H1 (cell line): Measurements from ENCODE around the gene LRRK1. TPM values are rescaled to one million over a fixed set of nuclear protein-coding genes. Genes with fewer than 3 reads are reported as not detected.

Experiments used
- CTCF ChIA-PET: fragments of 300-600 bp; sonication (Branson Sonifier 250); formaldehyde crosslinking; loops from one replicate; lab custom pipeline; 2021; ENCODE audit not compliant: partially characterized antibody; lab: Charles Lee
- POLR2A ChIA-PET: fragments of 300-600 bp; sonication (Branson Sonifier 250); formaldehyde crosslinking; loops from one replicate; lab custom pipeline; 2021; ENCODE audit warnings: inconsistent platforms; ENCODE audit not compliant: partially characterized antibody; lab: Charles Lee
- DNase-seq, 2 experiments: peaks; one replicate each; pipeline versions ENCODE4 v3.0.0 to v3.0.0-alpha.2; 2010 to 2022; ENCODE audit warnings: low spot score in 2 of 2, low read depth in 1 of 2, mixed read lengths in 1 of 2
- FAIRE-seq: peaks from 2 replicates; lab custom pipeline; 2011; peaks lifted over from hg19 to GRCh38; lab: Jason Lieb, UNC
- H2AFZ ChIP-seq: 2 replicates; pipeline ENCODE4 v1.8.1; 2012; ENCODE audit warnings: low read length, inconsistent platforms
- H2AK5ac ChIP-seq: 2 replicates; pipeline ENCODE4 v1.6.1; 2013; ENCODE audit warnings: low read depth, low read length
- H2BK120ac ChIP-seq: replicated peaks from 2 replicates; pipeline ENCODE3; 2013; ENCODE audit warnings: low read depth, low read length, inconsistent platforms
- H2BK12ac ChIP-seq: 2 replicates; pipeline ENCODE4 v1.6.1; 2013; ENCODE audit warnings: low read depth, low read length
- H2BK15ac ChIP-seq: 2 replicates; pipeline ENCODE4 v1.6.1; 2013; ENCODE audit warnings: low read length
- H2BK20ac ChIP-seq: 2 replicates; pipeline ENCODE4 v1.6.1; 2013; ENCODE audit warnings: low read length
- H2BK5ac ChIP-seq: 2 replicates; pipeline ENCODE4 v1.6.1; 2013; ENCODE audit warnings: low read depth, low read length
- H3K14ac ChIP-seq: 2 replicates; pipeline ENCODE4 v1.6.1; 2013; ENCODE audit warnings: inconsistent platforms; ENCODE audit not compliant: insufficient read length
- H3K18ac ChIP-seq: 2 replicates; pipeline ENCODE4 v1.6.1; 2013; ENCODE audit warnings: low read length; ENCODE audit errors: extremely low read depth
- H3K23ac ChIP-seq: 2 replicates; pipeline ENCODE4 v1.6.1; 2013; ENCODE audit warnings: inconsistent platforms; ENCODE audit not compliant: insufficient read length
- H3K23me2 ChIP-seq: 2 replicates; pipeline ENCODE4 v1.6.1; 2013; ENCODE audit warnings: low read depth, low read length
- H3K27ac ChIP-seq: 2 replicates; pipeline ENCODE4 v1.6.1; 2011; ENCODE audit warnings: low read depth, low read length, inconsistent platforms
- H3K27me3 ChIP-seq, 4 experiments: replicated peaks in 1 of 4; 1 replicate in 1 of 4; 2 replicates in 3 of 4; pipeline versions ENCODE4 v1.6.1 to v1.8.1; 2011 to 2013; ENCODE audit warnings: low read length in 3 of 4, mild to moderate bottlenecking in 3 of 4, inconsistent platforms in 2 of 4, mixed read lengths in 2 of 4, moderate library complexity in 1 of 4; ENCODE audit not compliant: control insufficient read depth in 3 of 4, insufficient read depth in 3 of 4; ENCODE audit errors: extremely low read depth in 1 of 4
- H3K36me3 ChIP-seq, 4 experiments: 2 replicates each; pipeline versions ENCODE4 v1.6.1 to v1.8.1; 2011 to 2013; ENCODE audit warnings: mild to moderate bottlenecking in 4 of 4, low read length in 3 of 4, moderate library complexity in 2 of 4, control low read depth in 1 of 4, inconsistent platforms in 1 of 4; ENCODE audit not compliant: insufficient read depth in 4 of 4, control insufficient read depth in 2 of 4
- H3K4ac ChIP-seq: replicated peaks from 2 replicates; pipeline ENCODE3; 2013; ENCODE audit warnings: low read length, low read depth, mixed read lengths, inconsistent platforms; ENCODE audit not compliant: insufficient read length
- H3K4me1 ChIP-seq, 4 experiments: replicated peaks in 1 of 4; 1 replicate in 1 of 4; 2 replicates in 3 of 4; pipeline versions ENCODE4 v1.6.1 to v1.8.1; 2011 to 2013; ENCODE audit warnings: low read length in 3 of 4, inconsistent platforms in 2 of 4, mixed read lengths in 1 of 4; ENCODE audit not compliant: insufficient read depth in 4 of 4, control insufficient read depth in 3 of 4
- H3K4me2 ChIP-seq, 2 experiments: 2 replicates each; pipeline versions ENCODE4 v1.6.1 to v1.8.1; 2011 to 2013; ENCODE audit warnings: low read depth in 2 of 2, low read length in 2 of 2, control low read depth in 1 of 2, inconsistent platforms in 1 of 2, mild to moderate bottlenecking in 1 of 2; ENCODE audit not compliant: insufficient read depth in 1 of 2
- H3K4me3 ChIP-seq, 4 experiments: fragments of 200-600, 300-600 bp in 1 of 4; sonication (generic), shearing (Covaris generic), sonication (Bioruptor Twin) in 1 of 4; 2 replicates each; pipeline versions ENCODE4 v1.5.1 to v1.8.1; 2011 to 2016; ENCODE audit warnings: low read length in 4 of 4, low read depth in 3 of 4, control low read depth in 2 of 4, inconsistent platforms in 2 of 4, mild to moderate bottlenecking in 2 of 4, mixed read lengths in 1 of 4, moderate library complexity in 1 of 4; ENCODE audit not compliant: insufficient read depth in 2 of 4; ENCODE audit errors: extremely low read depth in 1 of 4
- H3K56ac ChIP-seq: replicated peaks from 2 replicates; pipeline ENCODE3; 2013; ENCODE audit warnings: low read depth, mild to moderate bottlenecking, mixed read lengths, low read length, inconsistent platforms; ENCODE audit not compliant: insufficient read length
- H3K79me1 ChIP-seq: 2 replicates; pipeline ENCODE4 v1.6.1; 2013; ENCODE audit warnings: low read depth, low read length, control low read depth
- H3K79me2 ChIP-seq, 2 experiments: 2 replicates each; pipeline versions ENCODE4 v1.6.1 to v1.8.1; 2012 to 2013; ENCODE audit warnings: low read length in 2 of 2, mild to moderate bottlenecking in 2 of 2, inconsistent platforms in 1 of 2; ENCODE audit not compliant: insufficient read depth in 2 of 2, control insufficient read depth in 1 of 2
- H3K9ac ChIP-seq, 4 experiments: replicated peaks in 1 of 4; 1 replicate in 1 of 4; 2 replicates in 3 of 4; pipeline versions ENCODE4 v1.6.1 to v1.8.1; 2011 to 2013; ENCODE audit warnings: low read depth in 3 of 4, low read length in 3 of 4, control low read depth in 2 of 4, mild to moderate bottlenecking in 2 of 4, moderate library complexity in 2 of 4, inconsistent platforms in 1 of 4; ENCODE audit errors: extremely low read depth in 1 of 4
- H3K9me3 ChIP-seq, 2 experiments: 2 replicates each; pipeline versions ENCODE4 v1.6.1 to v1.8.1; 2012 to 2013; ENCODE audit warnings: mild to moderate bottlenecking in 2 of 2, moderate library complexity in 2 of 2, control low read depth in 1 of 2, inconsistent platforms in 1 of 2, low read depth in 1 of 2, low read length in 1 of 2, mixed read lengths in 1 of 2; ENCODE audit not compliant: insufficient read depth in 2 of 2
- H4K20me1 ChIP-seq, 2 experiments: replicated peaks in 1 of 2; 2 replicates each; pipeline versions ENCODE3 to v1.8.1; 2011 to 2013; ENCODE audit warnings: inconsistent platforms in 2 of 2, low read length in 2 of 2, mild to moderate bottlenecking in 1 of 2; ENCODE audit not compliant: insufficient read depth in 2 of 2, control insufficient read depth in 1 of 2
- H4K5ac ChIP-seq: 2 replicates; pipeline ENCODE4 v1.6.1; 2013; ENCODE audit warnings: low read length, low read depth, mixed read lengths, inconsistent platforms; ENCODE audit not compliant: insufficient read length
- H4K8ac ChIP-seq: 2 replicates; pipeline ENCODE4 v1.8.0; 2013; ENCODE audit warnings: mild to moderate bottlenecking, moderate library complexity, low read length, inconsistent platforms; ENCODE audit not compliant: insufficient read depth; ENCODE audit errors: extremely low read depth
- H4K91ac ChIP-seq: replicated peaks from 2 replicates; pipeline ENCODE3; 2013; ENCODE audit warnings: low read length, mixed read lengths, inconsistent platforms; ENCODE audit not compliant: insufficient read length
- ATF2 ChIP-seq: IDR thresholded peaks from 2 replicates; pipeline ENCODE4 v1.6.1; 2012; ENCODE audit warnings: low read length, inconsistent platforms
- CBX5 ChIP-seq: fragments of 300-800, 300-1000 bp; sonication (generic); IDR thresholded peaks from 2 replicates; pipeline ENCODE4 v1.7.1; 2016; ENCODE audit warnings: antibody characterized with exemption, low read length, low read depth
- CBX8 ChIP-seq: fragments of 300-800, 300-1000 bp; sonication (generic); IDR thresholded peaks from 2 replicates; pipeline ENCODE4 v1.7.1; 2016; ENCODE audit warnings: low read depth, low read length, borderline replicate concordance
- CHD1 ChIP-seq: IDR thresholded peaks from 2 replicates; pipeline ENCODE4 v1.6.1; 2012; ENCODE audit warnings: low read depth, low read length, improper control_type of control experiment
- EGR1 ChIP-seq: IDR thresholded peaks from 2 replicates; pipeline ENCODE4 v1.6.1; 2011; ENCODE audit warnings: low read depth, low read length, borderline replicate concordance
- KDM5A ChIP-seq: fragments of 200-600 bp; IDR thresholded peaks from 2 replicates; pipeline ENCODE4 v1.7.1; 2012; ENCODE audit warnings: mild to moderate bottlenecking, low read length, inconsistent platforms, mixed read lengths
- MAX ChIP-seq: IDR thresholded peaks from 2 replicates; pipeline ENCODE4 v1.6.1; 2012; ENCODE audit warnings: inconsistent platforms
- PHF8 ChIP-seq: fragments of 200-600 bp; sonication (generic); conservative IDR thresholded peaks from 2 replicates; pipeline ENCODE4 v1.7.1; 2012; ENCODE audit warnings: low read depth, mild to moderate bottlenecking, inconsistent platforms, low read length, moderate library complexity
- RXRA ChIP-seq: IDR thresholded peaks from 2 replicates; pipeline ENCODE4 v1.6.1; 2011; ENCODE audit warnings: low read depth, mild to moderate bottlenecking, low read length, moderate library complexity; ENCODE audit not compliant: insufficient read depth
- WGBS, 2 experiments: shearing (Covaris generic) in 1 of 2; methylation state at CpG; one replicate each; pipeline versions ENCODE4 v1.1.6 to v1.1.7; 2013 to 2015; ENCODE audit warnings: low lambda C conversion rate in 2 of 2, mixed read lengths in 2 of 2, inconsistent platforms in 1 of 2, low coverage in 1 of 2, missing lambda C conversion rate in 1 of 2; ENCODE audit not compliant: insufficient replicate concordance in 2 of 2, insufficient coverage in 1 of 2, insufficient read length in 1 of 2; ENCODE audit errors: extremely low coverage in 1 of 2, missing lambda C conversion rate in 1 of 2; 5-methylcytosine and 5-hydroxymethylcytosine counted together
- polyA plus RNA-seq, 7 experiments: library from polyadenylated mRNA; depleted of rRNA in 3 of 7; stranded (reverse) in 5 of 7; unstranded in 2 of 7; fragments of >200 nt in 5 of 7; fragments of 200-250 nt in 2 of 7; gene quantifications; 1 replicate in 5 of 7; 2 replicates in 1 of 7; 4 replicates in 1 of 7; pipeline versions ENCODE4 v1.2.1 to v1.2.3, GENCODE V29; 2011 to 2013; ENCODE audit warnings: missing spikeins in 2 of 7, mixed read lengths in 2 of 7
- total RNA-seq: library from RNA; stranded (reverse); fragmentation: NEBNext Ultra II Directional; extraction: Animal tissue kit (Norgen Biotek cat#: 25700); gene quantifications from 2 replicates; pipeline ENCODE4 v1.2.1, GENCODE V29; 2021

Gene LRRK1
- total and polyA plus RNA-seq, 2 of the 8 experiments (the other 6 are each of a cell fraction or from before 2014, with no cell fraction given), result 1.2 to 3.6 TPM

- Histone ChIP-seq H2BK20ac (peak overlapping the region; percentile 87; the same call in 1 of the 2 replicates), H4K5ac (no peak overlapping the region), H4K91ac (peak overlapping the region; percentile 99), H3K4ac (no peak overlapping the region), H2BK120ac (peak overlapping the region; percentile 30), H3K4me3 (no peak overlapping the region), H3K27ac (no peak overlapping the region), H4K20me1 (no peaks in the 10 kb centered on the region), H3K4me2 (no peak overlapping the region), H2AK5ac (peak overlapping the region; percentile 84), H3K4me1 (peaks cover 0 to 1% (median 0%) of the 10 kb centered on the region in 4 experiments; a peak in 3 of 7 replicates), H2BK5ac (peak overlapping the region; percentile 41; the same call in 1 of the 2 replicates), H3K14ac (no peak overlapping the region), H3K9ac (no peak overlapping the region), H3K56ac (no peak overlapping the region), H2BK12ac (peak overlapping the region; percentile 78; the same call in 1 of the 2 replicates), H2AFZ (no peak overlapping the region), H3K18ac (no peak overlapping the region), H3K23me2 (no peaks in the 10 kb centered on the region; the same call in 1 of the 2 replicates), H3K9me3 (no peaks in the 10 kb centered on the region), H3K79me1 (no peaks in the 10 kb centered on the region), H2BK15ac (peak overlapping the region; percentile 94; the same call in 1 of the 2 replicates), H3K23ac (no peak overlapping the region), H3K36me3 (no peaks in the 10 kb centered on the region), H4K8ac (no peak overlapping the region), H3K27me3 (no peaks in the 10 kb centered on the region), H3K79me2 (no peaks in the 10 kb centered on the region)
- no peak for FAIRE-seq
- ChIA-PET CTCF (interaction anchor here (0.6 to 11.1 kb wide), 32 partner anchors 10 to 181 kb away, joined by 3 to 72 read pairs (median 4); no protein-coding TSS in a partner anchor), POLR2A (interaction anchor here (0.7 to 2.1 kb wide), 4 partner anchors 21 to 172 kb away, joined by 3 to 13 read pairs (median 4); no protein-coding TSS in a partner anchor)
- DNase-seq, result no peak
- 90% methylated on average over 9 of the region's 9 CpGs; no CpG with 5 or more reads in 1 of the 2 experiments for WGBS, 2 experiments
- TF ChIP-seq ATF2 (no peak), EGR1 (no peak), MAX (no peak), KDM5A (no peak), CBX5 (no peak), PHF8 (no peak), RXRA (no peak), CBX8 (no peak), CHD1 (no peak)
These were observed 170.6 kb downstream of the LRRK1 start for GRCh38 chr15:101089579-101090427.
